Neuron (in vitro differentiated cells): ENCODE measurements around the gene ITPRIPL1.

ENCODE experiments used
- H2AFZ ChIP-seq: one replicate; pipeline ENCODE4 v1.6.1; 2013; ENCODE audit warnings: low read depth, mild to moderate bottlenecking, inconsistent platforms, low read length, moderate library complexity
- H3K27me3 ChIP-seq: one replicate; pipeline ENCODE4 v1.6.1; 2013; ENCODE audit warnings: low read length; ENCODE audit not compliant: insufficient read depth
- H3K36me3 ChIP-seq: one replicate; pipeline ENCODE4 v1.6.1; 2013; ENCODE audit warnings: low read length; ENCODE audit not compliant: insufficient read depth
- H3K4me1 ChIP-seq: one replicate; pipeline ENCODE4 v1.6.1; 2013; ENCODE audit warnings: low read length; ENCODE audit not compliant: insufficient read depth
- H3K4me3 ChIP-seq: 2 replicates; pipeline ENCODE4 v1.5.1; 2013; ENCODE audit warnings: mild to moderate bottlenecking, low read length, moderate library complexity
- H3K9me3 ChIP-seq: one replicate; pipeline ENCODE4 v1.6.1; 2013; ENCODE audit warnings: low read length

The ITPRIPL1 gene

GRCh38 chr2:96329456-96329855 is 4.3 kb downstream of the ITPRIPL1 start:
- Histone ChIP-seq H3K27me3 (no peaks in the 10 kb centered on the region), H3K9me3 (no peaks in the 10 kb centered on the region), H3K4me1 (peaks cover 7% of the 10 kb centered on the region), H2AFZ (no peak overlapping the region), H3K36me3 (no peaks in the 10 kb centered on the region), H3K4me3 (no peak overlapping the region)

DNA sequence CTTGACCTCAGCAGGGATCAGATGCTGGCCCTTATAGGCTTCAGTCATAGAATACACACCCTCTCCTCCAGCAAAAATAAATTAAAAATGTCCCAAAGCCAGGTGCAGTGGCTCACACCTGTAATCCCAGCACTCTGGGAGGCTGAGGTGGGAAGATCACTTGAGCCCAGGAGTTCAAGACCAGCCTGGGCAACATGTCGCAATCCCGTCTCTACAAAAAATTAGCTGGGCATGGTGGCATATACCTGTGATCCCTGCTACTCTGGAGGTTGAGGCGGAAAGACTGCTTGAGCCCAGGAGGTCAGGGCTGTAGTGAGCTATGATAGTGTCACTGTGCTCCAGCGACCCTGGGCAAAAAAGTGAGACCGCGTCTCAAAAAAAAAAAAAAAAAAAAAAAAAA is 4.8 kb downstream of the ITPRIPL1 start:
- Histone ChIP-seq H3K9me3 (no peaks in the 10 kb centered on the region), H3K4me1 (peaks cover 10% of the 10 kb centered on the region), H3K27me3 (no peaks in the 10 kb centered on the region), H2AFZ (no peak overlapping the region), H3K4me3 (no peak overlapping the region), H3K36me3 (no peaks in the 10 kb centered on the region)

DNA sequence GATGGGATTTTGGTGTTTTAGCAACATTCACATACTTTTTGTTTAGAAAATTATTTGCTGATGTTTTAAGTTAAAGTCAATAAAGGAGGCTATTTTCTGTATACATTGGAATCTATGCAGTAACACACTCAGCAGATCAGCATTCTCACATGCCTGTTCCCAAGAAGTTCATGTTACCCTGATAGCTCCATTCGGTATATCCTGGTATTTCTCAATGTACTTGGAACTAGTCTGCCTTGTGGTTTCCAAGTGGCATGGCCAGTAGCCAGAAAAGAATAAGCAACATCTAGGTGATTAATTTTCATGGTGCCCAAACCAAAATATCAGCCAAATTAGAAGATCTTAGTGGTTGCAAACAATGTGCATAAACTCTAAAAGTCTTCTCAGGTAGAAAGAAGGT is 5.3 kb downstream of the ITPRIPL1 start:
- Histone ChIP-seq H3K4me3 (no peak overlapping the region), H2AFZ (no peak overlapping the region), H3K9me3 (no peaks in the 10 kb centered on the region)

GRCh38 chr2:96333708-96334107 is 8.6 kb downstream of the ITPRIPL1 start:
- H3K36me3 ChIP-seq = no peaks in the 10 kb centered on the region
- H3K9me3 ChIP-seq = no peaks in the 10 kb centered on the region
- H3K27me3 ChIP-seq = no peaks in the 10 kb centered on the region
- no peak overlapping the region for H2AFZ ChIP-seq
- peaks cover 22% of the 10 kb centered on the region for H3K4me1 ChIP-seq
- no peak overlapping the region for H3K4me3 ChIP-seq

More for the DNA sequence above, 5.3 kb downstream of the ITPRIPL1 start:
- no peaks in the 10 kb centered on the region for H3K27me3 ChIP-seq
- no peaks in the 10 kb centered on the region for H3K36me3 ChIP-seq
- peaks cover 12% of the 10 kb centered on the region for H3K4me1 ChIP-seq

DNA sequence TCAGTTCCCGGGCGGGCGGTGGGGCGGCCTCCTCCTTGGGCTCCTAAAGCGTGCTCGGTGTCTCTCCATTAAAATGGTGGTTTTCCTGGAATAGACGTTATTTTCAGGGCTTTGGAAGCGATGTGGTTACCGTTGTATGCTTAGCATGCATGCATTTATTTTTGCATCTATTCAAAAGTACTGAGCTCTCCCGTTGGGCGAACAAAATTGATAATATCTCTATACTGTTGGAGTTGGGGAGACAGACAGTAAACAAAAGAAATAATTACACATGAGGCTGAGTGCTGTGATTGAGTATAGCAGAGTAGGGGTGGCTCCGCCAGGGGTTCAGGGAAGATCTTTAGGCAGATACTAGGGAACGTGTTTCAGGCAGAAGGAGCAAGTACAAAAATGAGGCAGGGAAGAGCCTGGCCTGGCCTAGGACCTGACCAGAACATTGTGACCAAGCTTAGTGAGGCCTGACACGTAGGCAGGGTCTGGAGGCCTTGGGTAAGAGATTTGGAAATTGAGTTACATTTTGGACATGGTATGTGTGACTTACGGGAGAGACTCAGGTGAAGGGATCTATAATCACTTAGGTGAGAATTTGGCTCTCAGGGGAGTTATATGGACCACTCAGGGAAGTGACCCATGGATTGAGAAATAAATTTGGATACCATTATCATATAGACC is 11.1 kb downstream of the ITPRIPL1 start:
- H3K27me3 ChIP-seq = no peaks in the 10 kb centered on the region
- no peaks in the 10 kb centered on the region for H3K9me3 ChIP-seq
- H3K36me3 ChIP-seq = peaks cover 3% of the 10 kb centered on the region
- peak overlapping the region; percentile 95 for H2AFZ ChIP-seq
- peak overlapping the region; percentile 81 for H3K4me3 ChIP-seq
- H3K4me1 ChIP-seq = peaks cover 15% of the 10 kb centered on the region

- Histone ChIP-seq H3K27me3 (no peaks in the 10 kb centered on the region), H2AFZ (no peak overlapping the region), H3K4me3 (peak overlapping the region; percentile 81), H3K9me3 (no peaks in the 10 kb centered on the region), H3K36me3 (peaks cover 6% of the 10 kb centered on the region), H3K4me1 (peaks cover 15% of the 10 kb centered on the region)
Measured at GRCh38 chr2:96336873-96337272, 11.8 kb downstream of the ITPRIPL1 start.

- Histone ChIP-seq H2AFZ (no peak overlapping the region), H3K4me3 (no peak overlapping the region), H3K36me3 (peaks cover 42% of the 10 kb centered on the region), H3K27me3 (no peaks in the 10 kb centered on the region), H3K9me3 (no peaks in the 10 kb centered on the region), H3K4me1 (peaks cover 9% of the 10 kb centered on the region)
Measured at GRCh38 chr2:96340493-96341414, 15.6 kb downstream of the ITPRIPL1 start.

DNA sequence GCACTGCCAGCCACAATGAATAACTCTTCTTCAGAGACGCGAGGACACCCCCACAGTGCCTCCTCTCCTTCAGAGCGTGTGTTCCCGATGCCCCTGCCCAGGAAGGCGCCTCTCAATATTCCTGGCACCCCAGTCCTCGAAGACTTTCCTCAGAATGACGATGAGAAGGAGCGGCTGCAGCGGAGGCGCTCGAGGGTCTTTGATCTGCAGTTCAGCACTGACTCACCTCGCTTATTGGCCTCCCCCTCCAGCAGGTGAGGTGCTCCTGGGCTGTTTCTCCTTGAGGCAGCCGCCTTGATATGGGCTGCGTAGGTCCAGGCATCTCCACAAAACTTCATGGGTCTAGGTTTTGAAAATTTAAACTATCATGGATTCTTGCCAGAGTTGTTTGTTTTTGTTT is 16.5 kb downstream of the ITPRIPL1 start:
- Histone ChIP-seq H3K4me3 (no peak overlapping the region), H3K27me3 (no peaks in the 10 kb centered on the region), H3K36me3 (peaks cover 50% of the 10 kb centered on the region), H2AFZ (no peak overlapping the region), H3K9me3 (no peaks in the 10 kb centered on the region), H3K4me1 (peaks cover 5% of the 10 kb centered on the region)

DNA sequence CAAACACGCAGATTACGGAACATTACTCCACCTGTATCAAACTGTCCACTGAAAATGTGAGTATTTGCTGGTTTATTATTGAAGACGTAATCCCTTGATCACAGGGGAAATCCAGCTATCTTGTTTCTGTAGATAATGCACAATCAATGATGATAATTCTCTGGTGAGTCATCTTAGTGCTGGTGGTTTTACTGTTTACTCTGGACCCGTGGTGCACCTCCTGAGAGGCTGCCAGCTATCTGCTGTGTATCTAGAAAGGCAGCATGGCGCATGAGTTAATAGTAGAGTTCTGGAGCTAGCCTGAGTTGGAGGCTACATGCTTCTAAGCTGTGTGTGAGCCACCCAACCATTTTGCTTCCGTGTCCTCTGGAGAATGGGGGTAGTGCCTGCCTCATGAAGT is 17.0 kb downstream of the ITPRIPL1 start:
- Histone ChIP-seq H3K4me3 (no peak overlapping the region), H3K27me3 (no peaks in the 10 kb centered on the region), H2AFZ (no peak overlapping the region), H3K4me1 (peaks cover under 1% of the 10 kb centered on the region), H3K36me3 (peaks cover 54% of the 10 kb centered on the region), H3K9me3 (no peaks in the 10 kb centered on the region)

- H3K9me3 ChIP-seq = no peaks in the 10 kb centered on the region
- H3K4me1 ChIP-seq = no peaks in the 10 kb centered on the region
- no peaks in the 10 kb centered on the region for H3K27me3 ChIP-seq
- no peak overlapping the region for H2AFZ ChIP-seq
- peaks cover 63% of the 10 kb centered on the region for H3K36me3 ChIP-seq
- H3K4me3 ChIP-seq = no peak overlapping the region
Measured at GRCh38 chr2:96344011-96344410, 18.9 kb downstream of the ITPRIPL1 start.

GRCh38 chr2:96345438-96345837 is 20.3 kb downstream of the ITPRIPL1 start:
- peaks cover 70% of the 10 kb centered on the region for H3K36me3 ChIP-seq
- H2AFZ ChIP-seq = no peak overlapping the region
- no peak overlapping the region for H3K4me3 ChIP-seq
- H3K4me1 ChIP-seq = no peaks in the 10 kb centered on the region
- no peaks in the 10 kb centered on the region for H3K9me3 ChIP-seq
- no peaks in the 10 kb centered on the region for H3K27me3 ChIP-seq

- H3K4me3 ChIP-seq = no peak overlapping the region
- peaks cover 75% of the 10 kb centered on the region for H3K36me3 ChIP-seq
- no peaks in the 10 kb centered on the region for H3K27me3 ChIP-seq
- H3K4me1 ChIP-seq = no peaks in the 10 kb centered on the region
- H3K9me3 ChIP-seq = no peaks in the 10 kb centered on the region
- no peak overlapping the region for H2AFZ ChIP-seq
Measured at GRCh38 chr2:96345868-96346462, 20.8 kb downstream of the ITPRIPL1 start.

DNA sequence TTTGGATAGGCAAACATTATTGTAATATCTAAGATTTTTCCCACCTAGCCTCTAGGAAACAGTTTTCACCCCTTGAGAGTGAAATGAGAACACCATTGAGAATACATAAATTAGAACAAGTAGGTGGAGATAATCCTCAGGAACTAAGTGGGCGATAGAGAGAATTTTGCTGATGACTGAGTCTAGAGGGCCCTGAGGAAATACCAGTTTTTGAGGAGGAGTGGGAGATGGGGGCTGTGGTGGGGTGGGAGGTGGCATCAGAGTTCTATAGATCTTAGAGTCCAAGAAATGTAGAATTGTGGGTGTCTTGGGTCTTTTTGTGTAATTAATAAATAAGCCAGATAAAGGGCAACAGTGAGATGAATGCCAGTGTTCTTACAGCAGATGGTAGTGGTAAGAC is 22.3 kb downstream of the ITPRIPL1 start:
- H3K4me1 ChIP-seq = no peaks in the 10 kb centered on the region
- no peaks in the 10 kb centered on the region for H3K27me3 ChIP-seq
- H3K36me3 ChIP-seq = peaks cover 79% of the 10 kb centered on the region
- no peak overlapping the region for H3K4me3 ChIP-seq
- H2AFZ ChIP-seq = no peak overlapping the region
- no peaks in the 10 kb centered on the region for H3K9me3 ChIP-seq
